Muscle of leg (tissue), 11 donors: ENCODE data around the gene KDR. TPM values are rescaled to one million over a fixed set of nuclear protein-coding genes. Genes with fewer than 3 reads are reported as not detected.

Source experiments
- DNase-seq: peaks from one replicate; pipeline ENCODE4 v3.0.0; 2013
- H3K27ac ChIP-seq: one replicate; pipeline ENCODE4 v1.5.1; 2013; ENCODE audit warnings: mild to moderate bottlenecking, low read length, control low read depth
- H3K27me3 ChIP-seq: one replicate; pipeline ENCODE4 v1.6.1; 2013; ENCODE audit warnings: low read length; ENCODE audit not compliant: control insufficient read depth, insufficient read depth
- H3K36me3 ChIP-seq: one replicate; pipeline ENCODE4 v1.6.1; 2013; ENCODE audit warnings: low read length; ENCODE audit not compliant: control insufficient read depth, insufficient read depth
- H3K4me1 ChIP-seq: one replicate; pipeline ENCODE4 v1.6.1; 2013; ENCODE audit warnings: low read length; ENCODE audit not compliant: control insufficient read depth, insufficient read depth
- H3K4me3 ChIP-seq: one replicate; pipeline ENCODE4 v1.5.1; 2013; ENCODE audit warnings: low read length, control low read depth
- H3K9me3 ChIP-seq: replicated peaks from 2 replicates; pipeline ENCODE4 v1.6.1; 2013; ENCODE audit warnings: low read depth, low read length; ENCODE audit not compliant: control insufficient read depth
- WGBS: methylation state at CpG from one replicate; pipeline ENCODE4 v1.1.5; 2013; ENCODE audit warnings: missing lambda C conversion rate; ENCODE audit not compliant: insufficient coverage; 5-methylcytosine and 5-hydroxymethylcytosine counted together
- polyA plus RNA-seq, 8 donors: library from polyadenylated mRNA; unstranded; fragments of 120-200 nt; gene quantifications; one replicate each; pipeline versions ENCODE4 v1.2.1 to v1.2.3, GENCODE V29; 2013; ENCODE audit warnings: inconsistent platforms in 1 of 8, low replicate concordance in 1 of 8; ENCODE audit not compliant: insufficient read length in 8 of 8, insufficient read depth in 1 of 8
- total RNA-seq: library from RNA; stranded (reverse); fragments of 120-200 nt; gene quantifications from one replicate; pipeline ENCODE4 v1.2.4, GENCODE V29; 2013

The KDR gene
- total and polyA plus RNA-seq, 9 donors: 39.1 to 60.7 (median 48.9) TPM

DNA sequence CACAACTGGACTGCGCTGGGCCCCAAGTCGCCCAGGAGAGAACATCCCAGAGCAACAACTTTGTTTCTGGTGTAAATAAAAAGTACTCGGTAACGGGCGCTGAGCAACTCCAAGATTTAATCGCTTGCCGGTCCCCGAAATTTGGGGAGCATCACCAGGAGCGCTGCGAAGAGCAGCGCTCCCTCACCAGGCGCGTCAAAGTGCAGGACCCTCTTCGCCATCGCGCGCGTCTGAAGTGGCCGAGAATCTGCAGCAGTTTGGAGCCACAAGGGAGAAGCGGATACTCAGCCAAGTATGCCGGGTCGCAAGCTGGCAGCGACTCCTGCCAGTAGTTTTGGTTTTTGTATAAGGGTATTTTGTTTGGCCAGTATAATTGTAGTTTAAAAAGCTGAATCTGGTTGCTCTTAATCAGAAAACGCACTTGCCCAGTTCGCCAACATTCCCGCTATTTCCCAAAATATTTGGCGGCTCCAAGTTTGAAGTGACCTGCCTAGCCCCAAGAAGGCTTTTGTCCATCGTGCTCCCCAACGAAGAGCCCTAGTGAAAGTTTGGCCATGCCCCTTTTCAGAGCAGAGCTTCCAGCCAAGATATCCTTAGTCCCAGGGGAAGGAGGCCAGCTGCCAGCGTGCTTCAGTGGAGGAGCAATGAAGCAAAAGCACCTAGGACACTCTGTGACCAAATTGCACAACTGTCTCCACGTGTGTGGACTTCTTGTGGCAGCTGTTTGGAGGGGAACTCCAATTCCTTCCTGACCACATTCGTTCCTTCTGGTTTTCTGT, 557 bp upstream of the KDR start:
- Histone ChIP-seq H3K27me3 (peaks cover 25% of the 10 kb centered on the region), H3K36me3 (no peaks in the 10 kb centered on the region), H3K4me1 (peaks cover 15% of the 10 kb centered on the region), H3K27ac (no peak overlapping the region), H3K4me3 (peak overlapping the region; percentile 58), H3K9me3 (no peaks in the 10 kb centered on the region)
- peak; percentile 16 for DNase-seq
- WGBS: 3% methylated on average over 26 of the region's 32 CpGs

DNA sequence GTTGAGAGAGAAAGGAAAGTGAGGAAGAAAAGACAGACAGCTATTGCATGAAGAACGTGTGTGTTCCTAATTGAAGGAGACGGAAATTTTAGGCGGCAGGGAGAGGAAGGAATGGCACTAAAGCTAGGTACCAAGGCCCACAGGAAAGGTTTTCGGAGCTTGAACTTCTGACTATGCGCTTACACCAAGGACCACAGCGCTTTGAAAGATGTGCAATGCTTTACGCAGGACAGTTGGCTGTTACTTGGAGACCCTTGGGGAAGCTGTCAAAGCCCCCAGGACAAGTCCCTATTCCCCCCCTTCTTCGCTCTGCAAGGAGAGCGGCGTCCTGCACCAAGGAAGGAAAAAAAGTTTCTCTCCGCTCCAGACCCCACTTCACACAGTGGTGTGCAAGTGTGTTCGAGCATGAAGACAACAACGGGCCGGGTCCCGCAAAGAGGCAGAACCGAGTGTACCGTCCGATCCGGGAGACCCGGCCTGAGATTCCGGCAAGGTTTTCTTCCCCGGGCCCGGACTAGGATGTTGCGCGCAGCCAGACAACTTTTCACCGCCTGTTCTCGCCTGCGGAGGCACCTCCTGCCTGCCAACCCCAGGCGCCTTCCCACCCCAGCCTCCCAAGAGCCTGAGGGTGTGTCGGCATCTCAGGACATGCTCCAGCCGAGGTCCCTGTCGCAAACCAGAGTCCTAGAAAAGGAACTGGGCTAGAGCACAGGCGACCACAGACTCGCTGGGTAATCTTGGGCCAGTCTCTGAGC, 896 bp downstream of the KDR start:
- no peak overlapping the region for H3K27ac ChIP-seq
- no peak for DNase-seq
- 12% methylated on average over 29 of the region's 34 CpGs for WGBS

GRCh38 chr4:55123791-55124190, 1.6 kb downstream of the KDR start:
- no peaks in the 10 kb centered on the region for H3K9me3 ChIP-seq
- 40% methylated on average over 1 of the region's 6 CpGs for WGBS
- no peak overlapping the region for H3K27ac ChIP-seq
- no peak for DNase-seq
- H3K4me3 ChIP-seq: peak overlapping the region; percentile 58
- H3K36me3 ChIP-seq: no peaks in the 10 kb centered on the region
- peaks cover 15% of the 10 kb centered on the region for H3K4me1 ChIP-seq
- peaks cover 25% of the 10 kb centered on the region for H3K27me3 ChIP-seq

More for the DNA sequence above, 896 bp downstream of the KDR start:
- no peaks in the 10 kb centered on the region for H3K9me3 ChIP-seq
- peaks cover 25% of the 10 kb centered on the region for H3K27me3 ChIP-seq
- H3K4me1 ChIP-seq: peaks cover 15% of the 10 kb centered on the region
- no peaks in the 10 kb centered on the region for H3K36me3 ChIP-seq
- H3K4me3 ChIP-seq: peak overlapping the region; percentile 58

GRCh38 chr4:55122235-55122634, 3.2 kb downstream of the KDR start:
- Histone ChIP-seq H3K4me3 (peak overlapping the region; percentile 58), H3K4me1 (peaks cover 15% of the 10 kb centered on the region), H3K27me3 (peaks cover 25% of the 10 kb centered on the region), H3K27ac (peak overlapping the region; percentile 8), H3K36me3 (no peaks in the 10 kb centered on the region), H3K9me3 (no peaks in the 10 kb centered on the region)
- WGBS: no CpG with 5 or more reads among the region's 2 CpGs
- no peak for DNase-seq

DNA sequence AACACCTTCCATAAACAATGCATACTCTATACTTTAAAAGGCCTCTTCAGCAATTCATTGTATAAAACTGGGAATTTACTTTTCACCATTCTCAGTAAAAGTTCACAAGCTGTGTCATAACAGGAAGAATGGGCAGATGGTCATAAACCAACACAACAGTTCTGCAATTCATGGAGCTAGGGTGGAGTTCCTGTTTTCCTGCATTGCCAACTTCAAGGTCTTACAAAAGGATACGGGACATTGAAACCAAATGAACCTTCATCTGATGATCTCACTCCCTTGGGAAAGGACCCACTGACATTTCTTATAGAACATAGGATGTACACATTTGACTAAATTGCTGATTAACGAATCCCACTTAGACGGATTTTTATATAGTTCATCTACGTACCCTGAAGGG, 4.1 kb downstream of the KDR start:
- DNase-seq: peak; percentile 25
- no CpG with 5 or more reads among the region's 4 CpGs for WGBS

DNA sequence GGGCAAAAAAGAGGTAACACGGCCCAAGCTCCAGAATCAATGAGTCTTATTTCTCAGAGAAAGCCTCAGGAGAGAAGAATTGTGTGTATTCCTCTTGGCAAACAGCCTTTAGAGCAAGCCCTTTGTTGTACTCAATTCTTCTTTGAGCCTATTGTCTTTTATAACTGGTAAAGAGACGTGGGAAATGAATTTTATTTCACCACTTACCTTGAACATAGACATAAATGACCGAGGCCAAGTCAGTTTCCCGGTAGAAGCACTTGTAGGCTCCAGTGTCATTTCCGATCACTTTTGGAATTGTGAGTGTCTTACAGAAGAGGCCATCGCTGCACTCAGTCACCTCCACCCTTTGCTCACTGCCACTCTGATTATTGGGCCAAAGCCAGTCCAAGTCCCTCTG, 7.0 kb downstream of the KDR start:
- Histone ChIP-seq H3K36me3 (no peaks in the 10 kb centered on the region), H3K4me3 (no peak overlapping the region), H3K27me3 (no peaks in the 10 kb centered on the region), H3K9me3 (no peaks in the 10 kb centered on the region), H3K27ac (no peak overlapping the region), H3K4me1 (no peaks in the 10 kb centered on the region)
- DNase-seq: no peak
- 83% methylated on average over 4 of the region's 6 CpGs for WGBS

More for the DNA sequence above, 4.1 kb downstream of the KDR start:
- no peaks in the 10 kb centered on the region for H3K9me3 ChIP-seq
- H3K4me3 ChIP-seq: no peak overlapping the region
- H3K4me1 ChIP-seq: peaks cover 14% of the 10 kb centered on the region
- H3K36me3 ChIP-seq: no peaks in the 10 kb centered on the region
- peaks cover 24% of the 10 kb centered on the region for H3K27me3 ChIP-seq
- H3K27ac ChIP-seq: peak overlapping the region; percentile 31

DNA sequence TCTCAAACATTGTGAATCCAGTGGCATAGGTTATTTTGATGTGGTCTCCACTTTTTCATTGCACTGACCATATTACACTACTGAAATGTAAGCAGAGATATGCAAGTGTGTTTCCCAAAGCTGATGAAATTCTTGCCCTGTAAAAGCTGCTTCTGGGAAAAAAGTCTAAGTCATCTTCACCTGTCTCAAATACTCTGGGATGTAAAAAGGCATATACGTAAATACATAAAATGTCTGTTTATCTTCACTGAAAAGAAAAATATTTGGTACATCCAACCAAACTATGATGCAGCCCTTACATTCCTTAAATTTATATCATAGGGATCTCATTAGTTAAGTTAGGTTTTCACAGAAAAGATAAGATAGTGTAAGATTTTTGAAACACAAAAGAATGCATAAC, 7.9 kb downstream of the KDR start:
- WGBS: no CpG with 5 or more reads among the region's 1 CpG
- no peaks in the 10 kb centered on the region for H3K9me3 ChIP-seq
- H3K4me3 ChIP-seq: no peak overlapping the region
- H3K36me3 ChIP-seq: no peaks in the 10 kb centered on the region
- H3K27me3 ChIP-seq: no peaks in the 10 kb centered on the region
- no peaks in the 10 kb centered on the region for H3K4me1 ChIP-seq
- DNase-seq: no peak
- no peak overlapping the region for H3K27ac ChIP-seq

- WGBS: no CpG with 5 or more reads among the region's 1 CpG
- no peak overlapping the region for H3K4me3 ChIP-seq
- no peaks in the 10 kb centered on the region for H3K27me3 ChIP-seq
- no peak overlapping the region for H3K27ac ChIP-seq
- H3K4me1 ChIP-seq: no peaks in the 10 kb centered on the region
- DNase-seq: peak; percentile 22
- H3K9me3 ChIP-seq: no peaks in the 10 kb centered on the region
- H3K36me3 ChIP-seq: no peaks in the 10 kb centered on the region
These were observed 8.9 kb downstream of the KDR start for GRCh38 chr4:55116450-55116849.

- Histone ChIP-seq H3K27me3 (no peaks in the 10 kb centered on the region), H3K4me1 (no peaks in the 10 kb centered on the region), H3K27ac (no peak overlapping the region), H3K36me3 (no peaks in the 10 kb centered on the region), H3K9me3 (no peaks in the 10 kb centered on the region), H3K4me3 (no peak overlapping the region)
- no CpG with 5 or more reads among the region's 1 CpG for WGBS
- no peak for DNase-seq
These were observed 13.8 kb downstream of the KDR start for GRCh38 chr4:55111601-55112000.

- Histone ChIP-seq H3K27me3 (no peaks in the 10 kb centered on the region), H3K9me3 (no peaks in the 10 kb centered on the region), H3K36me3 (no peaks in the 10 kb centered on the region), H3K27ac (no peak overlapping the region), H3K4me1 (no peaks in the 10 kb centered on the region), H3K4me3 (no peak overlapping the region)
- no peak for DNase-seq
- 71% methylated on average over 1 of the region's 8 CpGs for WGBS
These were observed 15.3 kb downstream of the KDR start for GRCh38 chr4:55110131-55110530.
